Measurements from ENCODE around the gene SEMA6B. TPM values are rescaled to one million over a fixed set of nuclear protein-coding genes. Genes with fewer than 3 reads are reported as not detected.

The SEMA6B gene
- total RNA-seq, 1 experiment from 2014 or later, result 38.4 TPM

DNA sequence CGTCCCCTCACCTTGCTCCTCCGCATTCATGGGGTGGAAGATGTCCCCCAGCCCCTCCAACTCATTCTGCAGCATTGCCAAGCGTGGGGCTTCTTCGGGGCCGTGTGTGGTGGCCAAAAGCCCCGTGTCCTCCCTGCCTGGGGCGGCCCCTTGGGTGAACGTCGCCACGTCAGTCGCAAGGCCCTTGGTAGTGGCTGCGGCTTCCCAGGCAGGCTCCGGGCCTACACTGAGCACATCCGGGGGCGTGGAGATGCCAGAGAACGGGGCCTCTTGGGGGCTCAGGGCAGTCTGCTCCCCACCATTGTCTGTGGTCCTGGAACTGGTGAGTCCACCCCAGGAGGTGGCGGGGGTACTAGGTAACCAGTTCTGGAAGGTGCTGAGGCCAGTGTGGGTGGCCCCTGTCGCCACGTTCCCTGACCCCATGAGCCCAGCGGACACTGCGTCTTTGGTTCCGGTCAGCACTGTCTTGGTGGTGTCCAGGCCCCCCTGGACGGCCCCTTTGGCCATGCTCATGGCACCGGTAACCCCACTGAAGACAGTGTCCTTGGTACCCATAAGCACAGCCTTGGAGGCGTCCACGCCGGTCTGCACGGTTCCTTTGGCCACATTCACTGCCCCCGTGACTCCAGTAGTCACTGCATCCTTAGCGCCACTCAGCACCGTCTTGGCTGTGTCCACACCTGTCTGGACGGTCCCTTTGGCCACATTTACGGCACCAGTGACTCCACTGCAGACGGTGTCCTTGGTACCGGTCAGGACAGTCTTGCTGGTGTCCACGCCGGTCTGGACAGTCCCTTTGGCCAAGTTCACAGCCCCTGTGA, 48.8 kb downstream of the SEMA6B start:
- DNase-seq, result no peak
- H2AFZ ChIP-seq (ENCODE audit: low read length), result no peak overlapping the region
- peaks cover 2% of the 10 kb centered on the region for H3K23me2 ChIP-seq (ENCODE audit: insufficient read length, low read depth, low read length, poor library complexity, severe bottlenecking)
- no peaks in the 10 kb centered on the region for H4K20me1 ChIP-seq (ENCODE audit: control insufficient read depth, insufficient read depth, insufficient read length)
- H3K4me2 ChIP-seq (ENCODE audit: insufficient read depth, insufficient read length, low read length), result no peak overlapping the region
- H2BK20ac ChIP-seq (ENCODE audit: low read depth, low read length, poor library complexity, severe bottlenecking), result no peak overlapping the region
- no peak overlapping the region for H3K4ac ChIP-seq (ENCODE audit: low read depth, low read length)
- H3K9me3 ChIP-seq (ENCODE audit: control insufficient read depth, low read depth, low read length), result no peaks in the 10 kb centered on the region
- H3K14ac ChIP-seq (ENCODE audit: insufficient read depth, low read length), result no peak overlapping the region
- TF ChIP-seq, protein P1, sequence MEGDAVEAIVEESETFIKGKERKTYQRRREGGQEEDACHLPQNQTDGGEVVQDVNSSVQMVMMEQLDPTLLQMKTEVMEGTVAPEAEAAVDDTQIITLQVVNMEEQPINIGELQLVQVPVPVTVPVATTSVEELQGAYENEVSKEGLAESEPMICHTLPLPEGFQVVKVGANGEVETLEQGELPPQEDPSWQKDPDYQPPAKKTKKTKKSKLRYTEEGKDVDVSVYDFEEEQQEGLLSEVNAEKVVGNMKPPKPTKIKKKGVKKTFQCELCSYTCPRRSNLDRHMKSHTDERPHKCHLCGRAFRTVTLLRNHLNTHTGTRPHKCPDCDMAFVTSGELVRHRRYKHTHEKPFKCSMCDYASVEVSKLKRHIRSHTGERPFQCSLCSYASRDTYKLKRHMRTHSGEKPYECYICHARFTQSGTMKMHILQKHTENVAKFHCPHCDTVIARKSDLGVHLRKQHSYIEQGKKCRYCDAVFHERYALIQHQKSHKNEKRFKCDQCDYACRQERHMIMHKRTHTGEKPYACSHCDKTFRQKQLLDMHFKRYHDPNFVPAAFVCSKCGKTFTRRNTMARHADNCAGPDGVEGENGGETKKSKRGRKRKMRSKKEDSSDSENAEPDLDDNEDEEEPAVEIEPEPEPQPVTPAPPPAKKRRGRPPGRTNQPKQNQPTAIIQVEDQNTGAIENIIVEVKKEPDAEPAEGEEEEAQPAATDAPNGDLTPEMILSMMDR (conservative IDR thresholded peaks at IDR 0.05), result no peak
- H3K27me3 Mint-ChIP-seq (ENCODE audit: low read depth), result peaks cover 84% of the 10 kb centered on the region
- no peaks in the 10 kb centered on the region for H3K4me1 ChIP-seq (ENCODE audit: insufficient read depth, low read length)
- H3K4me1 Mint-ChIP-seq, result no peaks in the 10 kb centered on the region
- H3K79me1 ChIP-seq (ENCODE audit: insufficient read depth, low read depth, low read length, poor library complexity, severe bottlenecking), result no peaks in the 10 kb centered on the region
- H3K27ac ChIP-seq (ENCODE audit: insufficient read length, low read depth, low read length), result no peak overlapping the region
- H2BK15ac ChIP-seq (ENCODE audit: low read depth, low read length), result no peak overlapping the region
- no peak overlapping the region for H3T11ph ChIP-seq (ENCODE audit: low read length)
- H3K9ac ChIP-seq (ENCODE audit: extremely low read depth, insufficient read length, low read length), result no peak overlapping the region
- no peak overlapping the region for H3K56ac ChIP-seq (ENCODE audit: insufficient read length, low read depth, low read length)
- no peak overlapping the region for H2BK12ac ChIP-seq (ENCODE audit: insufficient read length, low read depth, low read length)
- H3K23ac ChIP-seq (ENCODE audit: insufficient read length, low read depth, low read length), result no peak overlapping the region
- H3K27me3 ChIP-seq (ENCODE audit: insufficient read depth, low read length), result peaks cover 2% of the 10 kb centered on the region; the same call in 1 of the 2 replicates
- no peak overlapping the region for H3K18ac ChIP-seq (ENCODE audit: insufficient read length, low read depth, low read length)
- WGBS (ENCODE audit: extremely low coverage, insufficient read length, low lambda C conversion rate), result no CpG with 5 or more reads among the region's 37 CpGs
- H3K9me3 Mint-ChIP-seq, result no peaks in the 10 kb centered on the region
- H3K36me3 Mint-ChIP-seq (ENCODE audit: insufficient read depth in 1 of 3, low read depth in 3 of 3), result peaks cover 7 to 17% (median 8%) of the 10 kb centered on the region in 3 experiments; a peak in 6 of 7 replicates
- no peak overlapping the region for H3K27ac Mint-ChIP-seq
- no peak overlapping the region for H4K5ac ChIP-seq (ENCODE audit: insufficient read length, low read depth, low read length)
- H2BK5ac ChIP-seq (ENCODE audit: insufficient read length, low read length), result no peak overlapping the region
- no peak overlapping the region for H3K4me3 Mint-ChIP-seq
- no peak overlapping the region for H4K91ac ChIP-seq (ENCODE audit: insufficient read length, low read depth, low read length)
- no peak overlapping the region for H2AK5ac ChIP-seq (ENCODE audit: insufficient read length, low read length)
- H2BK120ac ChIP-seq (ENCODE audit: low read depth, low read length, poor library complexity, severe bottlenecking), result no peak overlapping the region
- no peaks in the 10 kb centered on the region for H3K79me2 ChIP-seq (ENCODE audit: insufficient read depth, low read length)
- no peak overlapping the region for H4K8ac ChIP-seq (replicated peaks; ENCODE audit: insufficient read length, low read depth, low read length)

Data from H9 (cell line).